HG02870 (cell line): ENCODE results near the gene PRRX1.

Source experiments
- ATAC-seq: cut with Tn5 transposase; IDR thresholded peaks from one replicate; pipeline ENCODE4 v1.9.1; 2021; ENCODE audit warnings: mild to moderate bottlenecking, moderate library complexity; ENCODE audit not compliant: unreplicated experiment

The PRRX1 gene

DNA sequence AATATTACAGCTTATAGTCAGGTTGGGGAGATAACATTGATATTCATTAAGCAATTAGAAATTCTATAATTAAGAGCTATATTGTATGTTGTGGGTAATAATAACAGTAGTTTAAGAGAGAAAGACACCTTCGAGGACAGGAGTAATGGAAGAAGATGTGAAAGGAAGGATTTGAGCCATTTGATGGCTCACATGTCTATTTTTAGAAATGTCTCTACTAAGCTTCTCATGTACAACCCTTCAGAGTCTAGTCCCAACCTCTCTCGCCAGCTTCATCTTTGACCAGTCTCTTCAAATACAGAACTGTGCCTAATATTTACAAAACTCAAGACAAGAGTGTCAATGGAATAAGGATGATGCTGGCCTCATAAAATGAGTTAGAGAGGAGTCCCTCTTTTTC is 95.1 kb downstream of the PRRX1 start:
- ATAC-seq = no peak

DNA sequence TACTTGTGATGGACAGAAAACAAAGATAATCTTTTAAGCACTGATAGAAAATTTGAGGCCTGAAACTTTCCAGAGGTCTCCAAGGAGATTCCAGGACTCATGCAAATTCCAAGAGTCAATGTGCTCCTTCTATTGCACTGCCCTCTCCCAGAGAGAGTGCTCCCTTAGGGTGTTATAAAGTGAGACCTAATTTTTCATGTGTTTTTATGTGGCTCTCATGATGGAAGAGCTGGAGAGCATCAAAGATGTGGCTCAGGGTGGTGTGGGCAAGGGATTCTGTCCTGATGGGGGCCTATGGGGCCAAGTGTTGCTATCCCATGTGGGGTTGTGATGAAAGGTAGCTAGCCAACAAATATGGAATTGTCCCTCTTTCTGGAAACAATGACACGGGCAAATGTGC is 101.3 kb downstream of the PRRX1 start:
- no peak for ATAC-seq

DNA sequence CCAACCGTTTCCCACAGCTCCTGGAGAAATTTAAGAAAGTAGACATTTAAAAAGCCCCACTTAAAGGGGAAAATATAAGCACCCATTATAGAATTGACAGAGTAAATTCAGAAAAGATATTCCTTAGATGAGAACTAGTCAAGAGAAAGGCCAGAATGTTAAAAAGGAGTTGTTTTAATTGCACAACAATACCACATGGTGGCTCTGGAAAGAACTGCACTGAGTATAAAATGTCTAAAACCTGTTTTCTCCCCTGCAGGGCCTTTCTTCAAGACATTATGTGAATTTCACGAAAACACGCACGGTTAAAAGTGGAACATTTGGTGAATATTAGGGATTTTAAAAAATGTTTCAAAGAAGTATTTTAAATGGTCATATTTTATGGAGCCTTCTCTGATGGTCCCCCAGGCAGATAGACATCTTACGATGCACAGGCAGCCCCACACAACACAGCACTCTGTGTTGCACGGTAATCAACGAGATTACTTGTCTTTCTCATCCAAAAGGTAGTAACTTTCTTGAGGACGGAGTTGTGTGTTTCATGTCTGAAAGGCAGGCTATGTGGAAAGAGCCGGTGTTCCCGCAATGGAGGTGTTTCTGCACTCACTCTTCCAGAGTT is 101.9 kb downstream of the PRRX1 start:
- no peak for ATAC-seq

DNA sequence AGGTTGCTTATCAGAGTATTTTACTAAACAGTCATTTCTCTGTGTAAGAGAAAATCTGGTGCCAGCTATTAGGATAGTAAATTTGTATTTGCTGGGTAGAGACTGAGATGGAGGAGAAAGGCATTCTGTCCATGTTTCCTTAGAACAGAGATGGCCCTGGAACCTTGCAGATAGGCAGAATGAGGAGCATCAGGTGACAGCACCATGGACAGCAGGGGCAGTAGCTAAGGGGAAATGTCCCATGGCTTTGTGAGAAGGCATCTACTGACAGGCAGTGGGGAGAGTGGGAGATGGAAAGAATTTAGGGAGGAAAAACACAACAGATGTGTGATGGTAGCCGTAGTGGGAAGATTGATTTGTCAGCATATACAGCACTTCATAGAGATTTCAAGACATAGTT is 105.0 kb downstream of the PRRX1 start:
- no peak for ATAC-seq

DNA sequence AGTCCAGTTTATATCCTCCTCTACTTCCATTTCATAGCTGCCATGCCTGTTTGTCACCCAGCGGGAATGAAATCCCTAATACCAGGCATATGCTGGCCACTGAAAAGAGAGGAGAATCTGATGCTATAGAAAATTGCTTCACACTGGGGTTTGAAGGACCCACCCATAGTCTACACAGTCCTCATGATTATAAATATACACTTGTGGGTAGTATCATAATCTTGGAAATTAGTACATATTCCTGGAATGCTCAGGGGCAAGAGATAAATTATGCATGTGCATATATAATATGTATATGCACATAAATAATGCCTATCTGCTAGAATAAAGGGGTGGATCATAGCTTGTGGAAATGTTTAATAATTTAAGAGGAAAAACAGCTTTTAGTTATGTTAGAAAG is 105.8 kb downstream of the PRRX1 start:
- no peak for ATAC-seq

DNA sequence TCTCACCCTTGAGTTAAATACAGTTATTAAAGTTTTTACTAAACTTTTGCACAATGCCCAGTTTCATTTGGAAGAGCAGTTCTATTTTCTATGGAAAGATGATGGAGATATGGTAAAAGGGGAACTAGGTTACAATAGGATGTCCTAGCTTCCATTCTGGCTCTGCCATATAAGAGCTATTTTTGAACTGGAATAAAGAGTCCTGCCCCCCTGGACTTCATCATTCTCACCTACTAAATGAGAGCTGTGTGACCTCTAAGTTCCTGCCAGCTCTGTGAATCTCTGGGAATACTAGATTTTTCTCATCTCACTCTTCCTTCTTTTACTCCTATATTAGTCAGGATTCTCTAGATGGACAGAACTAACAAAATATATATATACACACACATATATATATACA is 106.3 kb downstream of the PRRX1 start:
- no peak for ATAC-seq

DNA sequence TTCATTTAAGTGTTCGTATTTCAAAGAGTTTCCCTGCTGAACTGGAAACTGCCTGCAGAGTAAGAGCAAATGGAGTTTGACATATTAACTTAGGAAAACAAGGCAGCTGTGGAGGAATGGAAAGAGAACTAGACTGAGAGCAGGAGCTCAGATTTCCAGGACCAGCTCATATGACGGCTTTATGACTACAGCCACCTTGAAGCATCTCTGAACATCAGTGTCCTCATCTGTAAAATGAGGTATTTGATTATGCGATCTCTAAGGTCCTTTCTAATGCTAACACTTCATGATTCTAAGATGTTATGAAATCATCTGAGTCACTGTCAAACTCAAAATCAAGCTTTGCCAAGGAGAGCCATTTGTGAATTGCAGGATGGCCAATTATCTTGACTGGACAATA is 112.3 kb downstream of the PRRX1 start:
- ATAC-seq = no peak

DNA sequence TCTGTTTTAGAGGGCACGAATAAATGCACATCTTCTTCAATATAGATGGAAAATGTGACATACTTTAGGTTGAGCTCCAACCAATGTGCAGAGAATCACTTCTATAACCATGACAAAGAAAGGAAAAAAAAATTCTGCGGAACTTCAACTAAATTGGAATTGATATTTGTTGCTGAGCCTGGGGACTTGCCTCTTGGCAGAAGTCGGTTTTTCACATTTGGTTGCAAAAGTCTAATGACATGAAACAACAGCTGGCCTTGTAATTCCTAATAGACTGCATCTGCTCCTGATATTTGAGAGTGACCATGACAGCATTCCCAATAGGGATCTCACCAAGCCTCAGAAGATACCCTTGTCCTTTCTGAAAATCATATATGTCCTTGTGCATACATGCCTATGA is 112.8 kb downstream of the PRRX1 start:
- ATAC-seq = no peak
